Sigmoid colon (tissue), 7 donors: Measurements from ENCODE around the gene CRKL. TPM values are rescaled to one million over a fixed set of nuclear protein-coding genes. Genes with fewer than 3 reads are reported as not detected.
"Not testable (repeated sequence)": the region's sequence is repeated elsewhere in the genome, so short reads cannot be mapped to it uniquely, and the experiment has no call there.

Experiments used
- DNase-seq: peaks from one replicate; pipeline ENCODE4 v3.0.0-alpha.2; 2019
- H3K27ac ChIP-seq, 4 donors: fragments of 200-600 bp; sonication (generic); one replicate each; pipeline ENCODE4 v1.5.1; 2016 to 2019; ENCODE audit warnings: mild to moderate bottlenecking in 1 of 4
- H3K27me3 ChIP-seq, 3 donors: fragments of 200-600 bp; sonication (generic); one replicate each; pipeline ENCODE4 v1.5.1; 2019; ENCODE audit warnings: mild to moderate bottlenecking in 1 of 3
- H3K36me3 ChIP-seq, 4 donors: fragments of 200-600 bp; sonication (generic); one replicate each; pipeline ENCODE4 v1.5.1; 2016 to 2019
- H3K4me1 ChIP-seq, 4 donors: fragments of 200-600 bp; sonication (generic); one replicate each; pipeline ENCODE4 v1.5.1; 2017 to 2019
- H3K4me3 ChIP-seq, 4 donors: fragments of 200-600 bp; sonication (generic); one replicate each; pipeline ENCODE4 v1.5.1; 2017 to 2019; ENCODE audit warnings: mild to moderate bottlenecking in 2 of 4, moderate library complexity in 1 of 4
- H3K9me3 ChIP-seq, 4 donors: fragments of 200-600 bp in 3 of 4; sonication (generic) in 3 of 4; one replicate each; pipeline versions ENCODE4 v1.5.1 to v1.6.1; 2013 to 2019
- CTCF ChIP-seq, 4 experiments: fragments of 450-650 bp in 3 of 4; fragments of 200-600 bp in 1 of 4; IDR thresholded peaks; one replicate each; pipeline ENCODE4 v1.5.1; 2016 to 2019; ENCODE audit warnings: antibody characterized with exemption in 4 of 4, mild to moderate bottlenecking in 3 of 4, moderate library complexity in 2 of 4
- EP300 ChIP-seq, 4 donors: sonication (generic); formaldehyde crosslinking; IDR thresholded peaks; one replicate each; pipeline ENCODE4 v1.6.1; 2017; ENCODE audit warnings: antibody characterized with exemption in 4 of 4
- POLR2A ChIP-seq, 2 donors: fragments of 450-650 bp; IDR thresholded peaks; one replicate each; pipeline ENCODE4 v1.6.1; 2016; ENCODE audit warnings: antibody characterized with exemption in 2 of 2, mild to moderate bottlenecking in 2 of 2, moderate library complexity in 2 of 2
- POLR2AphosphoS5 ChIP-seq, 4 donors: sonication (generic); formaldehyde crosslinking; IDR thresholded peaks; one replicate each; pipeline ENCODE4 v1.6.1; 2017; ENCODE audit warnings: antibody characterized with exemption in 4 of 4
- WGBS, 2 donors: extraction: QIAGEN DNeasy Blood & Tissue Kit; methylation state at CpG; one replicate each; pipeline ENCODE4 v1.1.7; 2013; 5-methylcytosine and 5-hydroxymethylcytosine counted together
- intact Hi-C: fragments of 100-400 bp; cut with DNase I; formaldehyde crosslinking; loops from one replicate; pipeline ENCODE4 v1.15.1; 2023
- polyA plus RNA-seq, 3 donors: library from polyadenylated mRNA; stranded (reverse); fragments of 200-250 nt; gene quantifications; one replicate each; pipeline ENCODE4 v1.2.3, GENCODE V29; 2013
- total RNA-seq, 4 donors: library from RNA; depleted of rRNA; stranded (reverse); fragments of >200 nt; gene quantifications; one replicate each; pipeline ENCODE4 v1.1.0, GENCODE V29; 2016
- donor health status: healthy with polysubstance abuse.
- donor health status: Bipolar disorder and iron deficiency.
- donor health status: healthy.

Gene CRKL
- total and polyA plus RNA-seq, 7 donors, result 16.8 to 37.1 (median 35.6) TPM

DNA sequence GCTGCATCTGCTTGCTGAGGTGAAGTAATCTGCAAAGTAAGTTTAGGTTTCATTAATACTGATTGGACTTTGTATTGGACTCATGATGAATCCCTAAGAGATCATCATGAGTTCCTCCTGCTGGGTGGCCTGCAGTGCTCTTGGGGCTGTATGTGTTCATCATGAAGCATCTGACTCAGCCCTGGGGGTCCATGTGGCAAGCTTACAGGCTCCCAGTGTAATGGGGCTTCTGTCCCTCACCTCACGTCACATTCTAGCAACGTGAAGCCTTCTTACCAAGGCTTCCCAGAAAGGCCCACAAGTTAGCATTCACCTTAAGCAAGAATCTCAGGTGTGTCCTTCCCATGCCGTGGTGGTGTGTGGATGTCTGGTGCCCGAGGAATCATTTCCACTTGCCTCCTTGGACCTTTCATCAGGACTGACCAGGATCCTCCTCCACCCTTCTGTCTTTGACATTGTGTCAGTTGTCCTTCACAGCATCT, 23.7 kb downstream of the CRKL start:
- no peaks in the 10 kb centered on the region for H3K9me3 ChIP-seq
- 79 to 87% methylated on average over 4 of the region's 4 CpGs for WGBS, 2 donors
- no peak for TF ChIP-seq POLR2AphosphoS5 (IDR thresholded peaks at IDR 0.05)
- TF ChIP-seq EP300 (IDR thresholded peaks at IDR 0.05), result no peak
- TF ChIP-seq POLR2A (IDR thresholded peaks at IDR 0.05), result no peak
- no peak for TF ChIP-seq CTCF (IDR thresholded peaks at IDR 0.05)
- no peaks in the 10 kb centered on the region for H3K27me3 ChIP-seq
- H3K4me3 ChIP-seq, result no peak overlapping the region
- peaks cover 0 to 63% (median 54%) of the 10 kb centered on the region in 4 donors for H3K4me1 ChIP-seq
- peak; percentile 35 for DNase-seq
- H3K36me3 ChIP-seq, result peaks cover 0 to 14% (median under 1%) of the 10 kb centered on the region in 4 donors
- intact Hi-C loops, result no loop called here
- H3K27ac ChIP-seq, result no peak overlapping the region

DNA sequence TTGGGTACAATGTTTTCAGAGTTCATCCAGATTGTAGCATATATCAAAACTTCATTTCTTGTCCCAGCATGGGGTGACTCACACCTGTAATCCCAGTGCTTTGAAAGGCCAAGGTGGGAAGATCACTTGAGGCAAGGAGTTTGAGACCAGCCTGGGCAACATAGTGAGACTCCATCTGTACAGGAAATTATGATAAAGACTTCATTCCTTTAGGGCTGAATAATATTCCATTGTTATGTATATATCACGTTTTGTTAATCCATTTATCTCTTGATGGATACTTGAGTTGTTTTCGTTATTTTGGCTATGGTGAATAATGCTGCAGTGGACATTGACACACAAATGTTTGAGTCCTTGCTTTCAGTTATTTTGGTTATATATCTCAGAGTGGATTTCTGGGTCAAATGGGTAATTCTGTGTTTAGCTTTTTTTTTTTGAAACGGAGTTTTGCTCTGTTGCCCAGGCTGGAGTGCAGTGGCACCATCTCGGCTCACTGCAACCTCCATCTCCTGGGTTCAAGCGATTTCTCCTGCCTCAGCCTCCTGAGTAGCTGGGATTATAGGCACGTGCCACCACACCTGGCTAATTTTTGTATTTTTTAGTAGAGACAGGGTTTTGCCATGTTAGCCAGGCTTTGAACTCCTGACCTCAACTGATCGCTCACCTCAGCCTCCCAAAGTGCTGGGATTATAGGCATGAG, 25.1 kb downstream of the CRKL start:
- DNase-seq, result peak; percentile 15
- H3K9me3 ChIP-seq, H3K36me3 ChIP-seq, H3K4me3 ChIP-seq, H3K27me3 ChIP-seq, H3K27ac ChIP-seq, intact Hi-C loops: not testable (repeated sequence)
- WGBS, 2 donors, result 86 to 90% methylated on average over 7 of the region's 7 CpGs
- peaks cover 0 to 52% (median 47%) of the 10 kb centered on the region in 4 donors for H3K4me1 ChIP-seq

- intact Hi-C loops, result no loop called here
- no peak for DNase-seq
- Histone ChIP-seq H3K4me3 (no peak overlapping the region), H3K27ac (no peak overlapping the region), H3K4me1 (peaks cover 0 to 43% (median 39%) of the 10 kb centered on the region in 4 donors), H3K36me3 (no peaks in the 10 kb centered on the region), H3K27me3 (no peaks in the 10 kb centered on the region), H3K9me3 (no peaks in the 10 kb centered on the region)
- WGBS, 2 donors, result 88 to 93% methylated on average over 8 of the region's 8 CpGs
- TF ChIP-seq CTCF (IDR thresholded peaks at IDR 0.05), result no peak
- TF ChIP-seq POLR2A (IDR thresholded peaks at IDR 0.05), result no peak
- no peak for TF ChIP-seq EP300 (IDR thresholded peaks at IDR 0.05)
- no peak for TF ChIP-seq POLR2AphosphoS5 (IDR thresholded peaks at IDR 0.05)
Measured at GRCh38 chr22:20943104-20943933, 26.1 kb downstream of the CRKL start.

DNA sequence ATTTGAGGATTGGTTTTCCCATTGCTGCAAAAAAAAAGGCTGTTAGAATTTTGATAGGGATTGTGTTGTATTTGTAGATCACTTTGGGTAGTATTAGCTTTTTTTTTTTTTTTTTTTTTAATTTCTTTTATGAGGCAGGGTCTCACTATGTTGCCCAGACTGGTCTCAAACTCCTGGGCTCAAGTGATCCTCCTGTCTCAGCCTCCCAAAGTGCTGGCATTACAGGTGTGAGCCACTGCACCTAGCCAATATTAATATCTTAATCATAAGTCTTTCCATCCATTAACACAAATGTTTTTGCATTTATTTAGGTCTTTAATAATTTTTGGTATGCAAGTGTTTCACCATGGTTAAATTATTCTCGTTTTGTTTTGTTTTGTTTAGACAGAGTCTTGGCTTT, 26.8 kb downstream of the CRKL start:
- 21 to 52% methylated on average over 1 of the region's 1 CpG for WGBS, 2 donors
- H3K4me3 ChIP-seq, result no peak overlapping the region
- H3K4me1 ChIP-seq, result peaks cover 0 to 38% (median 34%) of the 10 kb centered on the region in 4 donors
- H3K27ac ChIP-seq, result no peak overlapping the region
- DNase-seq, result no peak
- no peaks in the 10 kb centered on the region for H3K36me3 ChIP-seq
- no peak for TF ChIP-seq POLR2AphosphoS5 (IDR thresholded peaks at IDR 0.05)
- no peaks in the 10 kb centered on the region for H3K9me3 ChIP-seq
- intact Hi-C loops, result no loop called here
- no peaks in the 10 kb centered on the region for H3K27me3 ChIP-seq

- no peaks in the 10 kb centered on the region for H3K27me3 ChIP-seq
- H3K4me1 ChIP-seq, result peaks cover 0 to 36% (median 24%) of the 10 kb centered on the region in 4 donors
- no peak for DNase-seq
- intact Hi-C loops, result no loop called here
- H3K4me3 ChIP-seq, result no peak overlapping the region
- H3K9me3 ChIP-seq, result no peaks in the 10 kb centered on the region
- peaks cover 0 to 14% (median 9%) of the 10 kb centered on the region in 4 donors for H3K36me3 ChIP-seq
- no peak overlapping the region for H3K27ac ChIP-seq
- TF ChIP-seq CTCF (IDR thresholded peaks at IDR 0.05), result no peak
- no peak for TF ChIP-seq POLR2AphosphoS5 (IDR thresholded peaks at IDR 0.05)
- TF ChIP-seq EP300 (IDR thresholded peaks at IDR 0.05), result no peak
- no peak for TF ChIP-seq POLR2A (IDR thresholded peaks at IDR 0.05)
- 72 to 94% methylated on average over 2 of the region's 2 CpGs for WGBS, 2 donors
Measured at GRCh38 chr22:20945578-20945934, 28.3 kb downstream of the CRKL start.
